SK-N-SH treated with all-trans-retinoic acid at 6 μM for 48 hours (cell line): ENCODE measurements around the gene OR1I1.

Source experiments
- ATAC-seq: fragments of 200-7000 bp; cut with Tn5 transposase; 3 replicates; pipeline ENCODE4 v1.9.1; 2020; ENCODE audit warnings: mild to moderate bottlenecking, moderate library complexity
- ARNTL ChIP-seq: fragments of 450-650 bp; formaldehyde crosslinking; IDR thresholded peaks from 2 replicates; pipeline ENCODE4 v1.5.0; 2020; ENCODE audit warnings: low read depth, mild to moderate bottlenecking, moderate library complexity, borderline replicate concordance
- BACH2 ChIP-seq: fragments of 250-450 bp; sonication (Bioruptor Pico); IDR thresholded peaks from 2 replicates; pipeline ENCODE4 v1.9.0; 2021; ENCODE audit warnings: mild to moderate bottlenecking, borderline replicate concordance
- CREB5 ChIP-seq: fragments of 250-450 bp; sonication (Bioruptor Pico); IDR thresholded peaks from 2 replicates; pipeline ENCODE4 v1.5.1; 2020; ENCODE audit warnings: low read depth, mild to moderate bottlenecking, moderate library complexity
- CSDC2 ChIP-seq: fragments of 250-450 bp; sonication (Bioruptor Pico); IDR thresholded peaks from 2 replicates; pipeline ENCODE4 v1.5.0; 2020; ENCODE audit warnings: mild to moderate bottlenecking, moderate library complexity
- CSRNP3 ChIP-seq: fragments of 250-450 bp; sonication (Bioruptor Pico); IDR thresholded peaks from 2 replicates; pipeline ENCODE4 v1.5.1; 2021; ENCODE audit warnings: mild to moderate bottlenecking, moderate library complexity
- ESRRG ChIP-seq: fragments of 250-450 bp; sonication (Bioruptor Pico); IDR thresholded peaks from 2 replicates; pipeline ENCODE4 v1.6.1; 2021; ENCODE audit warnings: mild to moderate bottlenecking
- GLIS3 ChIP-seq: fragments of 250-450 bp; sonication (Bioruptor Pico); IDR thresholded peaks from 2 replicates; pipeline ENCODE4 v1.5.0; 2020; ENCODE audit warnings: mild to moderate bottlenecking, moderate library complexity
- ISL1 ChIP-seq: fragments of 250-450 bp; sonication (Bioruptor Pico); IDR thresholded peaks from 2 replicates; pipeline ENCODE4 v2.1.2; 2022; ENCODE audit warnings: mild to moderate bottlenecking, moderate library complexity
- OSR1 ChIP-seq: fragments of 250-450 bp; sonication (Bioruptor Pico); IDR thresholded peaks from 2 replicates; pipeline ENCODE4 v1.8.0; 2022; ENCODE audit warnings: moderate library complexity, mild to moderate bottlenecking, inconsistent platforms
- POU6F1 ChIP-seq: fragments of 250-450 bp; sonication (Bioruptor Pico); IDR thresholded peaks from 2 replicates; pipeline ENCODE4 v1.8.0; 2021; ENCODE audit warnings: low read depth, mild to moderate bottlenecking, moderate library complexity, borderline replicate concordance
- PPARA ChIP-seq: fragments of 250-450 bp; sonication (Bioruptor Pico); IDR thresholded peaks from 2 replicates; pipeline ENCODE4 v1.5.0; 2020; ENCODE audit warnings: mild to moderate bottlenecking, borderline replicate concordance
- RARB ChIP-seq: fragments of 250-450 bp; sonication (Bioruptor Pico); IDR thresholded peaks from 2 replicates; pipeline ENCODE4 v1.8.0; 2021; ENCODE audit warnings: mild to moderate bottlenecking, moderate library complexity
- SNAI2 ChIP-seq: fragments of 250-450 bp; sonication (Bioruptor Pico); IDR thresholded peaks from 2 replicates; pipeline ENCODE4 v1.5.0; 2020; ENCODE audit warnings: mild to moderate bottlenecking, moderate library complexity
- TCF4 ChIP-seq: fragments of 250-450 bp; sonication (Bioruptor Pico); IDR thresholded peaks from 2 replicates; pipeline ENCODE4 v1.8.0; 2021; ENCODE audit warnings: mild to moderate bottlenecking, moderate library complexity, borderline replicate concordance
- TOX ChIP-seq: fragments of 250-450 bp; sonication (Bioruptor Pico); IDR thresholded peaks from 2 replicates; pipeline ENCODE4 v1.8.0; 2021; ENCODE audit warnings: mild to moderate bottlenecking, moderate library complexity, borderline replicate concordance
- TSHZ2 ChIP-seq: fragments of 250-450 bp; sonication (Bioruptor Pico); IDR thresholded peaks from 2 replicates; pipeline ENCODE4 v1.5.0; 2020; ENCODE audit warnings: mild to moderate bottlenecking, moderate library complexity
- ZC3H10 ChIP-seq: fragments of 250-450 bp; sonication (Bioruptor Pico); IDR thresholded peaks from 2 replicates; pipeline ENCODE4 v1.5.1; 2021; ENCODE audit warnings: mild to moderate bottlenecking, moderate library complexity
- ZFP3 ChIP-seq: fragments of 250-450 bp; sonication (Bioruptor Pico); IDR thresholded peaks from 2 replicates; pipeline ENCODE4 v1.5.0; 2020; ENCODE audit warnings: mild to moderate bottlenecking, moderate library complexity
- ZFP30 ChIP-seq: fragments of 450-650 bp; formaldehyde crosslinking; IDR thresholded peaks from 2 replicates; pipeline ENCODE4 v1.5.0; 2022; ENCODE audit warnings: mild to moderate bottlenecking, moderate library complexity
- ZNF565 ChIP-seq: fragments of 450-650 bp; formaldehyde crosslinking; conservative IDR thresholded peaks from 2 replicates; pipeline ENCODE4 v1.5.0; 2020; ENCODE audit warnings: low read depth, mild to moderate bottlenecking, moderate library complexity
- ZNF70 ChIP-seq: fragments of 450-650 bp; formaldehyde crosslinking; IDR thresholded peaks from 2 replicates; pipeline ENCODE4 v1.5.0; 2020; ENCODE audit warnings: mild to moderate bottlenecking, moderate library complexity
- ZNF8 ChIP-seq: fragments of 450-650 bp; formaldehyde crosslinking; IDR thresholded peaks from 2 replicates; pipeline ENCODE4 v1.5.0; 2020; ENCODE audit warnings: mild to moderate bottlenecking, moderate library complexity

OR1I1 gene

DNA sequence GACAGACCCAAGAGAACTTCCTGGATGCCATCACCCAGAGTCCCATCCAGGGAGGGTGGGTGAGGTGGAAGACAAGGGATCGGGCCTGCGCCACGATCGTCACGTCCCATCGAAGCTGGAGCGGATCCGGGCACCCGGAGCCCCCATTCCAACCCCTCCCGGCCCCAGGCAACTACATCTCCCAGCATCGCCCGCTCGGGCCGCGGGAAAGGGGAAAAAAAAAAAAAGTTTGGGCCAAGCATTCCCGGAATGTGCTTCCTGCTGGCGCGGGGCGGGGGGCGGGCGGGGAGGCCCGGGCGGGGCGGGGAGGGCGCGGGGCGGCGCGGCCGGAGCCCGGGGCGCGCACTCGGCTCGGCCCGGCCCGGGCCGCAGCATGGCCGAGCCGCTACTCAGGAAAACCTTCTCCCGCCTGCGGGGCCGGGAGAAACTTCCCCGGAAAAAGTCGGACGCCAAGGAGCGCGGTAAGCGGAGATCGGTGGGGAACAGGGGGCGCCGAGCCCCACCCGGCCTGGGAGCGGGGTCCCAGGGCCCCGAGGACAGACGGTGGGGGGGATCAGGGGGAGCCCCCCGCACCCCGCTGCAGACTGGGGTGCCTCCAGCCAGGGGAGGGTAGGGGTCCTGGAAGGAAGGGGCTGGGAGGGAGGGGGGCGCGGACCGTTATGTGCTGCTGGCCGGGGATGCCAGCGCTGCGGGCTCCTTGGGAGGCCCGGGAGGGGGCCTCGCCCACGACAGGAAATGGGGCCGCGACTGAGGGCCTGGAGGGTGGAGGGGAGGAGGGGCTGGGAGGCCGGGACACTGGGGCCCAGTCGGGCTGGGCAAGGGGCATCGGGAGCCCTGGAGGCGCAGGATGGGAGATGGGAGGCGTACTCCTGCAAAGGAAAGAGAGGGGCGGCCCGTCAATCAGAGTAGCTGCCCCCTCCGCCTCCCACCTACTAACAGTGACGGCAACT lies 25.3 kb downstream of the OR1I1 start, which contains the start of gene SYDE1 (continued):
- TF ChIP-seq CSDC2 (CRISPR knock-in tag) (no peak), RARB (CRISPR knock-in tag) (no peak), ZNF70 (CRISPR knock-in tag) (no peak), ZNF8 (CRISPR knock-in tag) (no peak)

- ATAC-seq = peak; percentile 26
- no peak for TF ChIP-seq ISL1 (CRISPR knock-in tag)
- no peak for TF ChIP-seq ZFP3 (CRISPR knock-in tag)
- no peak for TF ChIP-seq ZNF565 (CRISPR knock-in tag)
- TF ChIP-seq ESRRG (CRISPR knock-in tag) = no peak
- TF ChIP-seq ZFP30 (CRISPR knock-in tag) = no peak
- no peak for TF ChIP-seq TOX (CRISPR knock-in tag)
- no peak for TF ChIP-seq ZNF70 (CRISPR knock-in tag)
- no peak for TF ChIP-seq POU6F1
- TF ChIP-seq GLIS3 = no peak
- no peak for TF ChIP-seq PPARA (CRISPR knock-in tag)
- TF ChIP-seq CSRNP3 = no peak
- TF ChIP-seq SNAI2 = no peak
Observed at GRCh38 chr19:15108145-15108844, 26.3 kb downstream of the OR1I1 start.

DNA sequence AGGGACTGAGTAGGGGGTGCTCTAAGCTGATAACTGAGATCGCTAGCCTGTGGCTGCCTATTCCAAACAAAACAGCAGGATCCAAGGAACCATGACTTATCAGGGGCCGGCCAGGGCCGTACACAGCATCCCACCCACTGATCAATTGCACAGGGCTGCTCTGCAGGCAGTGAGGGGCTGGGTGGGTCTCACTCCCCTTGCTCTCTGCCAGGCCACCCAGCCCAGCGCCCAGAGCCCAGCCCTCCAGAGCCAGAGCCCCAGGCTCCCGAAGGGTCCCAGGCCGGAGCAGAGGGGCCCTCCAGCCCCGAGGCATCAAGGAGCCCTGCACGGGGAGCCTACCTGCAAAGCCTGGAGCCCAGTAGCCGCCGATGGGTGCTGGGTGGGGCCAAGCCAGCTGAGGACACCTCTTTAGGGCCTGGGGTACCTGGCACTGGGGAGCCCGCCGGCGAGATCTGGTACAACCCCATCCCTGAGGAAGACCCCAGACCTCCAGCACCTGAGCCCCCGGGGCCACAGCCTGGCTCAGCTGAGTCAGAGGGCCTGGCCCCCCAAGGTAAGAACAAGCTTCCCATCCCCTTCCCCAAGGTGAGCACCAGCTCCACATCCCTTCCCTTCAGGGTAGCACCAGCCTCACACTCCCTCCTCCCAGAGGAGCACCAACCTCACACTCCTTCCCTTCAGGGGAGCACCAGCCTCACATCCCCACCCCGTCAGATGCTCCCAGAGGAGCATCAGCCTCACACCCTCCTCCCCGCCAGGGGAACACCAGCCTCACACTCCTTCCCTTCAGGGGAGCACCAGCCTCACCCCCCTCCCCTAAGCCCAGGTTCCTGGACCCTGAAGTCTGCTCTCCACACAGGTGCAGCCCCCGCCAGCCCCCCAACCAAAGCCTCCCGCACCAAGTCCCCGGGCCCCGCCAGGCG lies 27.1 kb downstream of the OR1I1 start:
- no peak for TF ChIP-seq ZC3H10
- TF ChIP-seq PPARA (CRISPR knock-in tag) = no peak
- no peak for TF ChIP-seq GLIS3
- TF ChIP-seq ZNF8 (CRISPR knock-in tag) = no peak
- no peak for TF ChIP-seq TCF4 (CRISPR knock-in tag)
- TF ChIP-seq TOX (CRISPR knock-in tag) = no peak
- no peak for TF ChIP-seq CSRNP3
- no peak for TF ChIP-seq CSDC2 (CRISPR knock-in tag)
- TF ChIP-seq OSR1 (CRISPR knock-in tag) = no peak
- TF ChIP-seq CREB5 (CRISPR knock-in tag) = no peak
- no peak for TF ChIP-seq SNAI2
- no peak for TF ChIP-seq ARNTL (CRISPR knock-in tag)
- TF ChIP-seq BACH2 (CRISPR knock-in tag) = no peak
- no peak for TF ChIP-seq TSHZ2
- no peak for TF ChIP-seq RARB (CRISPR knock-in tag)
- TF ChIP-seq ZNF565 (CRISPR knock-in tag) = no peak
- no peak for ATAC-seq
